ENCODE data around the gene PAMR1. TPM values are rescaled to one million over a fixed set of nuclear protein-coding genes. Genes with fewer than 3 reads are reported as not detected.

The PAMR1 gene
- total and polyA plus RNA-seq, 2 of the 8 experiments (the other 6 are each of a cell fraction or from before 2014, with no cell fraction given) = 3.0 to 6.9 TPM

- Histone ChIP-seq H3K79me2 (ENCODE audit: control insufficient read depth in 1 of 2, insufficient read depth in 2 of 2, low read length in 2 of 2) (peaks cover 0 to 2% of the 10 kb centered on the region in 2 experiments; a peak in 1 of 4 replicates), H2BK5ac (ENCODE audit: low read depth, low read length) (no peak overlapping the region), H2BK12ac (ENCODE audit: low read depth, low read length) (no peak overlapping the region), H3K23me2 (ENCODE audit: low read depth, low read length) (no peaks in the 10 kb centered on the region; the same call in 1 of the 2 replicates), H4K91ac (replicated peaks; ENCODE audit: insufficient read length, low read length) (no peak overlapping the region), H4K5ac (ENCODE audit: insufficient read length, low read depth, low read length) (no peak overlapping the region), H3K14ac (ENCODE audit: insufficient read length) (no peak overlapping the region), H2AFZ (ENCODE audit: low read length) (no peak overlapping the region), H3K4me2 (ENCODE audit: insufficient read depth in 1 of 2, low read depth in 2 of 2, low read length in 2 of 2) (no peak overlapping the region), H3K4ac (replicated peaks; ENCODE audit: insufficient read length, low read depth, low read length) (no peak overlapping the region), H2BK120ac (replicated peaks; ENCODE audit: low read depth, low read length) (no peak overlapping the region), H2BK15ac (ENCODE audit: low read length) (no peak overlapping the region), H4K8ac (ENCODE audit: extremely low read depth, insufficient read depth, low read length) (no peak overlapping the region), H3K27me3 (replicated peaks in 1 of 4; ENCODE audit: control insufficient read depth in 3 of 4, extremely low read depth in 1 of 4, insufficient read depth in 3 of 4, low read length in 3 of 4) (peaks cover 0 to 1% (median 0%) of the 10 kb centered on the region in 4 experiments; a peak in 3 of 7 replicates), H3K4me3 (ENCODE audit: extremely low read depth in 1 of 4, insufficient read depth in 2 of 4, low read depth in 3 of 4, low read length in 4 of 4) (no peak overlapping the region), H3K9ac (replicated peaks in 1 of 4; ENCODE audit: extremely low read depth in 1 of 4, low read depth in 3 of 4, low read length in 3 of 4) (no peak overlapping the region), H2BK20ac (ENCODE audit: low read length) (no peak overlapping the region), H3K56ac (replicated peaks; ENCODE audit: insufficient read length, low read depth, low read length) (no peak overlapping the region), H4K20me1 (replicated peaks in 1 of 2; ENCODE audit: control insufficient read depth in 1 of 2, insufficient read depth in 2 of 2, low read length in 2 of 2) (no peaks in the 10 kb centered on the region), H3K79me1 (ENCODE audit: low read depth, low read length) (no peaks in the 10 kb centered on the region), H3K18ac (ENCODE audit: extremely low read depth, low read length) (no peak overlapping the region), H3K27ac (ENCODE audit: low read depth, low read length) (no peak overlapping the region), H3K4me1 (replicated peaks in 1 of 4; ENCODE audit: control insufficient read depth in 3 of 4, insufficient read depth in 4 of 4, low read length in 3 of 4) (0 out of 7 replicates have a peak, but pooled peaks cover 0 to 2% (median 0%) of the 10 kb centered on the region in 4 experiments), H3K23ac (ENCODE audit: insufficient read length) (no peak overlapping the region), H3K36me3 (ENCODE audit: control insufficient read depth in 2 of 4, insufficient read depth in 4 of 4, low read length in 3 of 4) (no peaks in the 10 kb centered on the region), H3K9me3 (ENCODE audit: insufficient read depth in 2 of 2, low read depth in 1 of 2, low read length in 1 of 2) (no peaks in the 10 kb centered on the region), H2AK5ac (ENCODE audit: low read depth, low read length) (no peak overlapping the region)
- ChIA-PET POLR2A (ENCODE audit: partially characterized antibody) (no interaction called here), CTCF (ENCODE audit: partially characterized antibody) (no interaction called here)
- DNase-seq (ENCODE audit: low read depth in 1 of 2, low spot score in 2 of 2) (no peak), FAIRE-seq (no peak)
- WGBS, 2 experiments (ENCODE audit: extremely low coverage in 1 of 2, insufficient coverage in 1 of 2, insufficient read length in 1 of 2, insufficient replicate concordance in 2 of 2, low coverage in 1 of 2, low lambda C conversion rate in 2 of 2, missing lambda C conversion rate in 1 of 2) = 75% methylated on average over 1 of the region's 1 CpG; no CpG with 5 or more reads in 1 of the 2 experiments
- TF ChIP-seq POLR2A (IDR thresholded peaks at IDR 0.05; ENCODE audit: control extremely low read depth in 1 of 2, low read depth in 2 of 2, low read length in 2 of 2) (no peak), BRCA1 (IDR thresholded peaks at IDR 0.05; ENCODE audit: low read depth, low read length) (no peak), PHF8 (conservative IDR thresholded peaks at IDR 0.05; ENCODE audit: low read depth, low read length) (no peak), TAF1 (IDR thresholded peaks at IDR 0.05; ENCODE audit: low read depth, low read length) (no peak), JUN (IDR thresholded peaks at IDR 0.05; ENCODE audit: low read depth, low read length) (no peak), KDM5A (IDR thresholded peaks at IDR 0.05; ENCODE audit: low read length) (no peak), RNF2 (IDR thresholded peaks at IDR 0.05; ENCODE audit: borderline replicate concordance, low read depth, low read length, missing control alignments, poor library complexity, severe bottlenecking) (no peak), JUND (IDR thresholded peaks at IDR 0.05; ENCODE audit: low read length) (no peak), MAX (IDR thresholded peaks at IDR 0.05) (no peak), TBP (IDR thresholded peaks at IDR 0.05; ENCODE audit: low read depth, low read length) (no peak), POU5F1 (IDR thresholded peaks at IDR 0.05; ENCODE audit: low read depth, low read length) (no peak)
These were observed 7.9 kb downstream of the PAMR1 start for GRCh38 chr11:35517481-35517880.

Data from H1 (cell line).